Measurements from ENCODE around the gene FAF1.
"Not testable (repeated sequence)": the region's sequence is repeated elsewhere in the genome, so short reads cannot be mapped to it uniquely, and the experiment has no call there.

The FAF1 gene

DNA sequence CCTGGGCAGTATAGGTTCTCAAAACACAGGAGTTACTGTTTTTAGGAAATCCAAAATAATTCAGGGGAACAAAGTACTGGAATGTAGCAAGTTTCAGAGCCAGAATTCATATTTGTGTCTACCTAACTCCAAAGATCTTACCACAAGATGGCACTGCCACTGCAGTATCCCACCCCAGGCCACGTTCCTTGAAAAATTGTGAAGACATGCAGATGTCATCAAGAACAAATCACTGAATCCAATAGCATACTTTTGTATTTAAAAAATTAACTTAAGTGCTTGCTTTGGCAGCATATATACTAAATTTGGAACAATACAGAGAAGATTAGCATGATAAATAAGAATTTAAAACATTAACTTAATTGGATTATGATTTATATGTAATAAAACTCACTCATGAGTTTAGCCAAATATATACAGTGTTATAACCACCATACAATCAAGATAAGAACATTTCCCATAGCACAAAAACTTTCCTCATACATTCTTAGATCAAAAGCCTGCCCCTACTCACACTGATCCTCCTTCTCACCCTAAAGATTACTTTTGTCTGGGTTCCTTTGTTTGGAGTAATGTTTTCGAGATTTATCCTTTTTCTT is 209.9 kb downstream of the FAF1 start:
- peak in 1 of 2 experiments; percentile 13 for DNase-seq

DNA sequence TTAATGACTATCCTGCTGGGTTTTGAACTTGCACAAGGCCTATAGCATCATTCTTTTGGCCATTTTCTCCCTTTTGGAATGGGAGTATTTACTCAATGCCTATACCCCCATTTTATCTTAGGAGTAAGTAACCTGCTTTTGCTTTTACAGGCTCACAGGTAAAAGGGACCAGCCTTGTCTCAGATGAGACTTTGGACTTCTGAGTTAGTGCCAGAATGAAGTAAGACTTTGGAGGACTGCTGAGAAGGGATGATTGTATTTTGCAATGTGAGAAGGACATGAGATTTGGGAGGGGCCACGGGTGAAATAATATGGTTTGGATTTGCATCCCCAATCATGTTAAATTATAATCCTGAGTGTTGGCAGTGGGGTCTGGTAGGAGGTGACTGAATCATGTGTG is 212.7 kb downstream of the FAF1 start:
- DNase-seq, result no peak

- DNase-seq, result no peak
Observed at GRCh38 chr1:50742523-50742922, 217.5 kb downstream of the FAF1 start.

GRCh38 chr1:50739125-50739524 is 220.9 kb downstream of the FAF1 start:
- DNase-seq, result no peak

DNA sequence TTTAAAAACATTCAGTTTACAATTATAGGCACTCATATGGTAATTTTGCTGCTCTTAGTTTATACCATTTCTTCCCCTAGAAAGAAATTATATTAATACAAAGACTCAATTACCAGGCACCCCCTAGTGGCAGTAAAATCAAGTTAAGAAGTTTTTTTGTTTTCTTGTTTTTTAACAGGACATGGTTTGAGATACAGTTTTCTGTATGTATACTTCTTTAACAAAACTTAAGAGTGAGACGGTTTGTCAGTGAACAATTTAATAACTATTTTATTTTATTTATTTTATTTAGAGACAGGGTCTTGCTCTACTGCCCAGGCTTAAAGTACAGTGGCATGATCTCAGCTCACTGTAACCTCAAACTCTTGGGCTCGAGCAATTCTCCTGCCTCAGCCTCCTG is 224.6 kb downstream of the FAF1 start:
- peak; percentile 2 to 7 for DNase-seq

DNA sequence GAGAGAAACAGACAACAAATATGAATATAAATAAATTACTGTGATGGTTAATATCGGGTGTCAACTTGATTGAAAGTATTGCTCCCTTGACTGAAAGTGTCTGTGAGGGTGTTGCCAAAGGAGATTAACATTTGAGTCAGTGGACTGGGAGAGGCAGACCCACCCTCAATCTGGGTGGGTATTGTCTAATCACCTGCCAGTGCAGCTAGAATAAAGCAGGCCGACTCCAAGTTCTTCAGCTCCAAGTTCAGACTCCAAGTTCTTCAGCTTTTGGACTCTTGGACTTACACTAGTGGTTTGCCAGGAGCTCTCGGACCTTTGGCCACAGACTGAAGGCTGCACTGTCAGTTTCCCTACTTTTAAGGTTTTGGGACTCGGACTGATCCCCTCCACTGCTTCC is 232.5 kb downstream of the FAF1 start:
- DNase-seq, result not testable (repeated sequence)

- DNase-seq, result no peak
Observed at GRCh38 chr1:50724626-50725286, 235.3 kb downstream of the FAF1 start.

DNA sequence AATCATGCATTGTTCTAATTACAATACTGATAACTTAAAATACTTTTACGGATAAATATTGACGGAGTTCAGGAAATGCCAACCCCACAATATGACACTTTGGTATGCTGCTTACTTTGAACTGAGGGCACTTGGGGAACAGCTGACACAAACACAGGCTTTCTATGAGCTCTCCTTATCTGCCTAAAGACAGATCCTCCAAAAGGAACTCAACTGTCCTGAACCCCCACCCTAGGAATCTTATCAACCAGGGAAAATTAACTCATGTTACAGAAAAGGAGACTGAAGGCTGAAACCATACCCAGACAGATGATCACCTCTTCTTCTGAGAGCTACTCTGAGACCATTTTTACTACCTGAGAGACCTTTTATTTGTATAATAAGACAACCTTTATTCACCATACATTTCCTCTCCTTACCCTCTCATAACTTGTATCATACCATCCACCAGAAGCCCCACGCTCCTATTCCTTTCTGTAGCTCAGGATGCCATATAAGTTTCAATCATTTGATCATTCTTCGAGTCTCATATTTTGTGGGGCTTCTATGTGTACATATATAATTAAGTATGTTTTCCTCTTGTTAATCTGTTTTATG is 239.5 kb downstream of the FAF1 start:
- no peak for DNase-seq

DNA sequence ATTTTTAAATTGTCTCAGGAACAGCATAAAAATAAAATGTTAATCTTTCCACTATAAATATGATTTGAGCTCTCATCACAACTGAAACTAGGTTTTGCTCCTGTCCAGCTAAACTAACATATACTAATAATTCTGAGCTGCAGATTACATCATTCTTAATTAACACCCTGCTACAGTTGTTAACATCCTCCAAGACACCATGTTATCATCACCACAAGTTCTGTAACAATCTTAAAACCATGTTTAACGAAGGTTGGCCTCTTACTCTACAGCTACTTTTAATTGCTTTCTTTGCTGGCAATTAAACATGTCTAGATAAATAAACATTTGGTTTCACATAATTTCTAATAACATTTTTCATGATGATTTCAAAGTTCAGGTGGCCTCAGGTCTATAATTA is 240.9 kb downstream of the FAF1 start:
- DNase-seq, result no peak

GRCh38 chr1:50717327-50717726 is 242.7 kb downstream of the FAF1 start:
- DNase-seq, result no peak

DNA sequence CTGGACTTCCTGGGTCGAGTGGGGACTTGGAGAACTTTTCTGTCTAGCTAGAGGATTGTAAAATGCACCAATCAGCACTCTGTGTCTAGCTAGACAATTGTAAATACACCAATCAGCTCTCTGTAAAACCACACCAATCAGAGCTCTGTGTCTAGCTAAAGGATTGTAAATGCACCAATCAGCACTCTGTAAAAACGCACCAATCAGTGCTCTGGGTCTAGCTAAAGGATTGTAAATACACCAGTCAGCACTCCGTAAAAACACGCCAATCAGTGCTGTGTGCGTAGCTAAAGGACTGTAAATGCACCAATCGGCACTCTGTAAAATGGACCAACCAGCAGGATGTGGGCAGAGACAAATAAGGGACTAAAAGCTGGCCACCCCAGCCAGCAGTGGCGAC is 243.6 kb downstream of the FAF1 start:
- DNase-seq, result not testable (repeated sequence)

- DNase-seq, result no peak
Observed at GRCh38 chr1:50710099-50710498, 250.0 kb downstream of the FAF1 start.

- DNase-seq, result no peak
Observed at GRCh38 chr1:50707824-50708223, 252.2 kb downstream of the FAF1 start.

DNA sequence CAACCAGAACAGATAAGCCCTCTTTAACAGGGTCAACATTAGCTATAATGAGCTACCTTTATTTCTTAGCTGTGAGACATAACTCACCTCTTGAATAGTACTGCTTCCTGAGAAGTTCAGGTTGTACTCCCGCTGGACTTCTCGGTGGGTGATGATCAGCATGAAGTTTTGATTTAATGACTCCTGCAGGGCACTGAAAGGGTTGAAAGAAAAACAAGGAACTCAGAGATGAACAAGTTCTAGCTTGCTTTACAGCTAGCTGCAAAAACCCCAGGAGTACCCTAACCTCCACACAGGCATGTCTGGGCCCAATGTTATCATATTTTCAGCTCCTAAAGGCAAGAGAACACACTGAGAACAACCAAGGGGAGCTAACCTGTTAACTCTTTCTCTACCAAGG is 254.4 kb downstream of the FAF1 start:
- no peak for DNase-seq

DNA sequence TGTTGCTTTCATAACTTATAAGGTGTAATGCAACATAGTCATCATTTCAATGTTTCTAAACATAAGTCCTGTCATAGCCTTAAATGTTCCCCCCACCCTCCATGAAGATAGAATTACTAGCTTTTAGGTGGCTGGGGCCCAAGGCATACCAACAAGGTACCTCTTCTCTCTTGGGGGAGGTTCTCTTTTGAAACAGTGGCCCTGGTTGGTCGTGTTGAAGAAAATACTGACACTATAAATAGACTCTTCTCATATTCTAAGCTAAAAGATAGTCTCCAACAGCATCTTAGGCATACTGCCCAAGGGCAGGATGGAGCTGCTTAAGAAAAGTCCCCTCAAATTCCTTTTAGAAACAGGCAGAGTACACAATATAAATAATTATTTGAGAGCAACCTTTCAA is 255.0 kb downstream of the FAF1 start:
- no peak for DNase-seq

DNA sequence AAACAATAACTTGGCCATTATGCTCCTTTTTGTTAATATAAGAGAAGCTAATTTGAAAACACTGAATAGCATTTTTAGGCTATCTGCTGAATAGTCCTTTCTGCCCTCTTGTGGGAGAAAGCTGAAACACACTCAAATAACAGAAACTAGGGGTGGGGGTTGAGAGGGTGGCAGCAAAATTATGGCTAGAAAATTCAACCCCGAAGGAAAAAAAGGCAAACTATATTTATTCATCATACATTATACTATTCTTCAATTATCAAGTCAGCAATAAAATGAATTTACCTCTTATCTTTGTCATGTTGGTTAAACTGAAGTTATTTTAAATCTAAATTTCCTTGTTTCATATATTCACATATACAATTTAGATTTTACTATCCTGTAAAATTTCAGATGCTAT is 255.9 kb downstream of the FAF1 start:
- DNase-seq, result peak; percentile 12 to 49

- no peak for DNase-seq
Observed at GRCh38 chr1:50703240-50703639, 256.8 kb downstream of the FAF1 start.

- DNase-seq, result no peak
Observed at GRCh38 chr1:50702395-50702794, 257.7 kb downstream of the FAF1 start.

DNA sequence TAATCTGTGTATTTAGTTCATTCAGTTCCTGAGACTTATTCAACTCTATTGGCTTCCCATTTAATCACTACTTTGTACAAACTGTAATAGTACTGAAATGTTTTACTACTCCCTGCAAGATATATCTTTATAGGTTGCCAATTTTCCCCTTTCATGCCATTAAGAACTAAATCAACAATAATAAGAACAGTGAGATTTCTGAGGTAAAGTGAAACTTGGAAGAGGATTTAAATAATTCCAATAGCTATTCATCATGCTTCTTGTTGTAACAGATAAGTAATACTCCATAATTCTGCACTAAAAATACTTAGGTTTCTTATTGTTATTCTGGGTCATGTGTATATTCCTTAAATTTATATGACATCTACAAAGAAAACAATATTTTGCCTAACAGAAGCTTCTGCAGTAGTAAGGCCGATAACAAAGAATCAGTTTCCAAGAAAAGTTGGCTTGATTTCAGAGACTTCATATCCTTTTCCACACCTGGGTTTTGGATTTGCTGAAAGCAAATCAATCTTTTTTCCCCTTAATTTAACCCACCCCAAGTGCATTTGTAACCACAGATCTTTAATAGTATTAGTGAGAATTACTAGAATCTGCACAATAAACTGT is 258.3 kb downstream of the FAF1 start:
- DNase-seq, result no peak

DNA sequence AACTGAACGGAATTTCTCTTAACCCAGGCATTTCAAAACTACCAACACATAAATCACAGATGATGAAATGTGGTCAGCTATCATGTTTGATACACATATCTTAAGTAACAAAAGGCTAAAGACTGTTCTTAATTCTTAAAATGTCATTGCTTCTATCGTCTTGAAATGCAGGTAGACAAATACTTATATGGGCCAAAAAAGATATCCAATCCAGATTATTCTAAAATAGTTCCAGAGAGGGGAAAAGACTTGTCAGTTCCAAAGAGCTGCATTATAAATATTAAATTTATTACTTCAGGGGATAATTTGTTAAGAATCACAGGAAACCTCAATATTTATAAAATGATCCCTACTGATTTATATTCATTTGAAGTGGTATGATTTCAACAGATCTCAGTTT is 259.4 kb downstream of the FAF1 start:
- DNase-seq, result no peak

DNA sequence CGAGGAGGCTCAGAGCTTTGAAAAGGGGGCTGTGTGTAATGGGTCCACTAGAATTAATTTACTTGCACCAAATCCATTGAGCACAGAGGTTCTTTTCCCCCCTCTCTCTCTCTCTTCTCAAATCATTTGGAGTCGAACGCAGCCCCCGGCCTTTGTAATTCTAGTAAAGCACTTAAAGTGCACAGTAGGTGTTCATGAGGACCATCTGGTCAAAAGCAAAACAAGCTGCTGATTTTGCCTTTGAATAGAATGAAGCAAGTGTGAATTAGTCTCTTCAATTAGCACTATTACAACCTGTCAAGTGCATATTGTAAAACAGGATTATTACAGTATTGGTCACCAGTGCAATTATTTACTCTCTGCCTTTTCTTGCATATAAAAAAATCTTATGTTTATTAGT is 259.9 kb downstream of the FAF1 start:
- DNase-seq, result no peak

GRCh38 chr1:50699795-50700194 is 260.3 kb downstream of the FAF1 start:
- no peak for DNase-seq

- DNase-seq, result no peak
Observed at GRCh38 chr1:50697440-50698421, 262.3 kb downstream of the FAF1 start.

Data from SHP77 (cell line).